ENCODE data around the gene AHDC1. TPM values are rescaled to one million over a fixed set of nuclear protein-coding genes. Genes with fewer than 3 reads are reported as not detected.

AHDC1 gene
- total and polyA plus RNA-seq, 2 donors (not counting 3 experiments of a cell fraction or from before 2014, with no cell fraction given), result 7.0 to 32.1 TPM

- peaks cover 13% of the 10 kb centered on the region for H3K4me1 ChIP-seq (ENCODE audit: control insufficient read depth, extremely low read depth, insufficient read depth, low read length)
- intact Hi-C loops (cut with micrococcal nuclease), result no loop called here
- no peak overlapping the region for H3K4me3 ChIP-seq (replicated peaks in 1 of 3; ENCODE audit: insufficient read depth in 1 of 3, low read depth in 1 of 3, low read length in 3 of 3)
- BruUV-seq (replicated peaks), result no TSS peak
- no peak for TF ChIP-seq GATA2 (IDR thresholded peaks at IDR 0.05; ENCODE audit: insufficient read depth, insufficient read length, low read depth, low read length)
- TF ChIP-seq POLR2A (IDR thresholded peaks at IDR 0.05; ENCODE audit: low read depth, low read length), result no peak
- no peak for TF ChIP-seq FOS (IDR thresholded peaks at IDR 0.05; ENCODE audit: borderline replicate concordance, insufficient read depth, low read length)
- no peak for TF ChIP-seq JUN (IDR thresholded peaks at IDR 0.05; ENCODE audit: borderline replicate concordance, insufficient read depth, insufficient read length, low read depth)
- TF ChIP-seq MAX (IDR thresholded peaks at IDR 0.05; ENCODE audit: insufficient read depth, insufficient read length), result no peak
- TF ChIP-seq CTCF (IDR thresholded peaks at IDR 0.05; ENCODE audit: extremely low read depth in 1 of 2, insufficient read depth in 1 of 2, low read depth in 1 of 2, low read length in 2 of 2), result no peak
- no peak for TF ChIP-seq EZH2 (IDR thresholded peaks at IDR 0.05; ENCODE audit: borderline replicate concordance, low read depth, low read length, severe bottlenecking)
- no peak for TF ChIP-seq POLR2AphosphoS5 (IDR thresholded peaks at IDR 0.05; ENCODE audit: insufficient read depth, low read depth, low read length)
- TF ChIP-seq MYC (IDR thresholded peaks at IDR 0.05; ENCODE audit: low read depth, low read length), result no peak
- CTCF ChIA-PET, result interaction anchor here (1.0 to 1.9 kb wide), 3 partner anchors 86 to 102 kb away, joined by 3 to 5 read pairs (median 4); no protein-coding TSS in a partner anchor
- H3K9ac ChIP-seq (replicated peaks; ENCODE audit: extremely low read depth, insufficient read depth, low read length), result no peak overlapping the region
- no peaks in the 10 kb centered on the region for H3K36me3 ChIP-seq (ENCODE audit: control insufficient read depth in 2 of 2, extremely low read depth in 1 of 2, insufficient read depth in 2 of 2, low read length in 2 of 2)
- DNase-seq (ENCODE audit: low read depth, low spot score) (no peak), FAIRE-seq (no peak)
- no peaks in the 10 kb centered on the region for H4K20me1 ChIP-seq (replicated peaks; ENCODE audit: control insufficient read depth, extremely low read depth, insufficient read depth, low read length)
- H3K4me2 ChIP-seq (ENCODE audit: insufficient read depth, low read length), result no peak overlapping the region
- H3K27ac ChIP-seq (ENCODE audit: insufficient read depth, low read depth, low read length), result no peak overlapping the region
- no peaks in the 10 kb centered on the region for H3K79me2 ChIP-seq (ENCODE audit: control insufficient read depth, insufficient read depth, low read length)
- H3K9me1 ChIP-seq (replicated peaks; ENCODE audit: control insufficient read depth, extremely low read depth, insufficient read depth, low read length), result no peaks in the 10 kb centered on the region
- dilution Hi-C loops (cut with MboI; ENCODE audit: extremely low pct_ligation_motif_present, low sequenced_read_pairs), result no loop called here
- POLR2A ChIA-PET, result no interaction called here
- H2AFZ ChIP-seq (ENCODE audit: low read depth, low read length), result no peak overlapping the region
- no peaks in the 10 kb centered on the region for H3K9me3 ChIP-seq (replicated peaks; ENCODE audit: control insufficient read depth, insufficient read depth, low read length)
- no peaks in the 10 kb centered on the region for H3K27me3 ChIP-seq (ENCODE audit: control insufficient read depth in 2 of 2, insufficient read depth in 2 of 2, low read length in 2 of 2)
Measured at GRCh38 chr1:27518808-27519207, 85.1 kb downstream of the AHDC1 start.
